Mesenchymal stem cell (in vitro differentiated cells and primary cell): ENCODE results near the gene PRPSAP1.
A peak's percentile ranks its signal among the peaks of the same experiment; 100 is the strongest.
"Not testable (repeated sequence)": the region's sequence is repeated elsewhere in the genome, so short reads cannot be mapped to it uniquely, and the experiment has no call there.

Source experiments
- DNase-seq: peaks from one replicate; pipeline ENCODE4 v3.0.0-alpha.2; 2013
- H2AFZ ChIP-seq: one replicate; pipeline ENCODE4 v1.6.1; 2013; ENCODE audit warnings: low read depth, mild to moderate bottlenecking, control low read depth, inconsistent platforms, low read length, moderate library complexity
- H2AK5ac ChIP-seq: 2 replicates; pipeline ENCODE4 v1.6.1; 2013; ENCODE audit warnings: low read length, moderate library complexity, mild to moderate bottlenecking, inconsistent platforms; ENCODE audit not compliant: severe bottlenecking
- H2BK120ac ChIP-seq: one replicate; pipeline ENCODE4 v1.6.1; 2013; ENCODE audit warnings: low read depth, mild to moderate bottlenecking, inconsistent platforms, low read length, moderate library complexity
- H2BK12ac ChIP-seq, 2 experiments: one replicate each; pipeline ENCODE4 v1.6.1; 2013; ENCODE audit warnings: inconsistent platforms in 2 of 2, low read length in 2 of 2, mild to moderate bottlenecking in 2 of 2, moderate library complexity in 2 of 2, control low read depth in 1 of 2
- H2BK15ac ChIP-seq: one replicate; pipeline ENCODE4 v1.6.1; 2013; ENCODE audit warnings: mild to moderate bottlenecking, low read depth, inconsistent platforms; ENCODE audit not compliant: poor library complexity, severe bottlenecking
- H2BK5ac ChIP-seq: 2 replicates; pipeline ENCODE4 v1.6.1; 2013; ENCODE audit warnings: low read depth, mild to moderate bottlenecking, low read length, control low read depth, inconsistent platforms; ENCODE audit not compliant: poor library complexity, severe bottlenecking
- H3K14ac ChIP-seq, 2 experiments: one replicate each; pipeline ENCODE4 v1.6.1; 2013; ENCODE audit warnings: inconsistent platforms in 2 of 2, low read length in 2 of 2, control low read depth in 1 of 2, mild to moderate bottlenecking in 1 of 2, moderate library complexity in 1 of 2
- H3K18ac ChIP-seq, 2 experiments: one replicate each; pipeline ENCODE4 v1.6.1; 2013; ENCODE audit warnings: inconsistent platforms in 2 of 2, low read length in 2 of 2, control low read depth in 1 of 2, low read depth in 1 of 2, mild to moderate bottlenecking in 1 of 2
- H3K23ac ChIP-seq, 2 experiments: one replicate each; pipeline ENCODE4 v1.6.1; 2013; ENCODE audit warnings: inconsistent platforms in 2 of 2, low read length in 2 of 2, mild to moderate bottlenecking in 2 of 2, moderate library complexity in 2 of 2, control low read depth in 1 of 2
- H3K27ac ChIP-seq: 2 replicates; pipeline ENCODE4 v1.5.1; 2013; ENCODE audit warnings: mild to moderate bottlenecking, moderate library complexity, low read length, control low read depth, inconsistent platforms; ENCODE audit not compliant: poor library complexity, severe bottlenecking
- H3K27me3 ChIP-seq, 2 experiments: 2 replicates each; pipeline versions ENCODE4 v1.6.1 to v1.7.0; 2013; ENCODE audit warnings: low read length in 2 of 2, mild to moderate bottlenecking in 2 of 2, moderate library complexity in 2 of 2, control low read depth in 1 of 2, inconsistent platforms in 1 of 2; ENCODE audit not compliant: control insufficient read depth in 1 of 2, insufficient read depth in 1 of 2
- H3K36me3 ChIP-seq, 2 experiments: 2 replicates each; pipeline versions ENCODE4 v1.6.1 to v1.7.0; 2013; ENCODE audit warnings: low read length in 2 of 2, control low read depth in 1 of 2, inconsistent platforms in 1 of 2, low read depth in 1 of 2, mild to moderate bottlenecking in 1 of 2; ENCODE audit not compliant: insufficient read depth in 2 of 2, control insufficient read depth in 1 of 2
- H3K4ac ChIP-seq, 2 experiments: one replicate each; pipeline ENCODE4 v1.6.1; 2013; ENCODE audit warnings: inconsistent platforms in 2 of 2, low read length in 2 of 2, mild to moderate bottlenecking in 2 of 2, moderate library complexity in 2 of 2, control low read depth in 1 of 2, low read depth in 1 of 2
- H3K4me1 ChIP-seq: 2 replicates; pipeline ENCODE4 v1.6.1; 2013; ENCODE audit warnings: low read depth, low read length, control low read depth; ENCODE audit not compliant: control insufficient read depth, insufficient read depth
- H3K4me2 ChIP-seq: 2 replicates; pipeline ENCODE4 v1.6.1; 2013; ENCODE audit warnings: low read length, mild to moderate bottlenecking, inconsistent platforms; ENCODE audit not compliant: poor library complexity, severe bottlenecking
- H3K4me3 ChIP-seq, 2 experiments: 2 replicates each; pipeline versions ENCODE4 v1.5.1 to v1.7.0; 2013; ENCODE audit warnings: low read length in 2 of 2, mild to moderate bottlenecking in 2 of 2, control low read depth in 1 of 2, low read depth in 1 of 2; ENCODE audit not compliant: insufficient read depth in 1 of 2
- H3K79me1 ChIP-seq: replicated peaks from 2 replicates; pipeline ENCODE4 v1.6.1; 2013; ENCODE audit warnings: mild to moderate bottlenecking, control low read depth, low read length, inconsistent platforms; ENCODE audit not compliant: poor library complexity, severe bottlenecking
- H3K9ac ChIP-seq: 2 replicates; pipeline ENCODE4 v1.7.0; 2013; ENCODE audit warnings: mild to moderate bottlenecking, low read length, moderate library complexity
- H3K9me3 ChIP-seq: 2 replicates; pipeline ENCODE4 v1.7.0; 2013; ENCODE audit warnings: mild to moderate bottlenecking, low read length; ENCODE audit not compliant: control insufficient read depth
- H4K8ac ChIP-seq: one replicate; pipeline ENCODE4 v1.6.1; 2013; ENCODE audit warnings: inconsistent platforms, mild to moderate bottlenecking, low read length, moderate library complexity
- H4K91ac ChIP-seq: one replicate; pipeline ENCODE4 v1.6.1; 2013; ENCODE audit warnings: mild to moderate bottlenecking, low read length, inconsistent platforms
- WGBS: methylation state at CpG from one replicate; pipeline ENCODE4 v1.1.7; 2013; ENCODE audit warnings: mixed read lengths; 5-methylcytosine and 5-hydroxymethylcytosine counted together

PRPSAP1 gene

GRCh38 chr17:76360461-76360860, 6.7 kb upstream of the PRPSAP1 start:
- Histone ChIP-seq H3K9ac (peak overlapping the region; percentile 32), H3K9me3 (no peaks in the 10 kb centered on the region), H2BK15ac (no peak overlapping the region), H3K27me3 (no peaks in the 10 kb centered on the region), H2AK5ac (no peak overlapping the region), H3K4me3 (no peak overlapping the region), H3K14ac (no peak overlapping the region), H3K27ac (no peak overlapping the region), H4K91ac (no peak overlapping the region), H3K4ac (no peak overlapping the region), H2BK120ac (no peak overlapping the region), H3K18ac (no peak overlapping the region), H3K36me3 (no peaks in the 10 kb centered on the region), H2BK5ac (no peak overlapping the region), H2AFZ (no peak overlapping the region), H3K23ac (no peak overlapping the region), H3K4me2 (no peak overlapping the region), H4K8ac (no peak overlapping the region), H3K4me1 (no peaks in the 10 kb centered on the region), H2BK12ac (no peak overlapping the region), H3K79me1 (no peaks in the 10 kb centered on the region)
- WGBS: 93% methylated on average over 1 of the region's 2 CpGs
- no peak for DNase-seq

DNA sequence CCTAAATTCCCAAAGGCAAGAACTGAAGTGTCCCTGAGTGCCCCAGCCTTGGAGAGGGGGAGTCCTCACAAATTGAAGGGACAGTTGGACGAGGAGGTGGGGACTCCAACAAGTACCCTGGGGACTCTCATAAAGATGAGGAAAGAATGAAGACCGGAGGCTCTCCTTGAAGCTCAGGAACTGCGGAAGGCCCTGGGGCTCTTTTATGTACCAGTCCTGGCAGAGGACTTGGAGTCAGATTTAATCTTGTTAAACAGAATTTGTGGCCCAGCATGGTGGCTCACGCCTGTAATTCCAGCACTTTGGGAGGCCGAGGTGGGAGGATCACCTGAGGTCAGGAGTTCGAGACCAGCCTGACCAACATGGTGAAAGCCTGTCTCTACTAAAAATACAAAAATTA, 6.1 kb upstream of the PRPSAP1 start:
- H3K27me3 ChIP-seq, H3K27ac ChIP-seq, H3K9me3 ChIP-seq, H3K4ac ChIP-seq, H2BK120ac ChIP-seq, H4K8ac ChIP-seq, H2AFZ ChIP-seq, H3K18ac ChIP-seq, H2BK5ac ChIP-seq, H3K36me3 ChIP-seq, H3K4me1 ChIP-seq, DNase-seq, H3K14ac ChIP-seq, H3K4me2 ChIP-seq, H2BK12ac ChIP-seq, H3K9ac ChIP-seq, H4K91ac ChIP-seq, H2BK15ac ChIP-seq, H3K79me1 ChIP-seq, H3K23ac ChIP-seq, H3K4me3 ChIP-seq, H2AK5ac ChIP-seq: not testable (repeated sequence)
- 89% methylated on average over 6 of the region's 6 CpGs for WGBS

GRCh38 chr17:76359375-76359774, 5.7 kb upstream of the PRPSAP1 start:
- Histone ChIP-seq H3K27me3 (no peaks in the 10 kb centered on the region), H2AFZ (no peak overlapping the region), H3K4me3 (no peak overlapping the region), H2AK5ac (no peak overlapping the region), H3K14ac (no peak overlapping the region), H2BK5ac (no peak overlapping the region), H4K8ac (no peak overlapping the region), H3K9ac (no peak overlapping the region), H3K4ac (no peak overlapping the region), H3K4me1 (peaks cover 2% of the 10 kb centered on the region), H2BK12ac (no peak overlapping the region), H3K23ac (no peak overlapping the region), H3K27ac (no peak overlapping the region), H2BK120ac (no peak overlapping the region), H4K91ac (no peak overlapping the region), H3K36me3 (no peaks in the 10 kb centered on the region), H3K4me2 (no peak overlapping the region), H3K79me1 (no peaks in the 10 kb centered on the region), H3K9me3 (no peaks in the 10 kb centered on the region), H3K18ac (no peak overlapping the region), H2BK15ac (no peak overlapping the region)
- no peak for DNase-seq
- WGBS: 79% methylated on average over 4 of the region's 6 CpGs

DNA sequence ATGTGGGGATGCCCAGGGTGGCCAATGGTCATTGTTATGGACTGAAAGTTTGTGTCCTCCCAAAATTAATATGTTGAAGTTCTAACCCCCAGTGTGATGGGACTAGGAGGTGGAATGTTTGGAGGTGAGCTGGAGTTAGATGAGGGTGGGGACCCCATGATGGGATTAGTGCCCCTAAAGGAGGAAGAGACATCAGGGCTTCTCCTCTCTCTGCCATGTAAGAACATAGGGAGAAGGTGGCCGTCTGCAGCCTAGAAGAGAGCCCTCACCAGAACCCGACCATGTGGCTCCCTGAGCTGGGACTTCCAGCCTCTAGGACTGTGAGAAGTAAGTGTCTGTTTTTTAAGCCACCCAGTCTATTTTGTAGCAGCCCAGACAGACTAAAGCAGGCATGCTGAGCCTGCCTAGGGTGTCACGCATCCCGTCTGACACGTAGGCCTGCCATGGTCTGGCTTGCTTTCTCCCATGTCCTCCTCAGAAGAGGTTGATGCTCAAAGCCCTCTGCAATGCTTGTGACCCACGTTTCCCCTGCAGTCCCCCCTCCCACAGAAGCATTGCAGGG, 4.0 kb upstream of the PRPSAP1 start:
- Histone ChIP-seq H3K9me3 (no peaks in the 10 kb centered on the region), H3K23ac (no peak overlapping the region), H3K4me3 (no peak overlapping the region), H2BK15ac (no peak overlapping the region), H3K36me3 (no peaks in the 10 kb centered on the region), H3K18ac (no peak overlapping the region), H2AFZ (no peak overlapping the region), H3K79me1 (peaks cover 6% of the 10 kb centered on the region), H3K9ac (no peak overlapping the region), H2BK120ac (no peak overlapping the region), H4K91ac (no peak overlapping the region), H2AK5ac (no peak overlapping the region), H3K27me3 (no peaks in the 10 kb centered on the region), H3K14ac (no peak overlapping the region), H3K4me1 (peaks cover 7% of the 10 kb centered on the region), H3K4ac (no peak overlapping the region), H4K8ac (no peak overlapping the region), H2BK5ac (no peak overlapping the region), H3K4me2 (no peak overlapping the region), H2BK12ac (no peak overlapping the region), H3K27ac (no peak overlapping the region)
- DNase-seq: no peak
- WGBS: 85% methylated on average over 6 of the region's 6 CpGs
